A549 (cell line): ENCODE data around the gene SNORC. TPM values are rescaled to one million over a fixed set of nuclear protein-coding genes. Genes with fewer than 3 reads are reported as not detected.

Source experiments
- ATAC-seq, 2 experiments: fragments of 200-7000 bp in 1 of 2; fragments of >200 bp in 1 of 2; cut with Nextera tagmentation in 1 of 2; cut with Tn5 transposase in 1 of 2; 3 replicates each; pipeline versions ENCODE4 v1.8.0 to v1.9.1; 2018 to 2020; ENCODE audit warnings: mild to moderate bottlenecking in 1 of 2, moderate library complexity in 1 of 2
- CTCF ChIA-PET: fragments of 300-600 bp; sonication (Branson Sonifier 250); formaldehyde crosslinking; extraction: SDS; loops from one replicate; lab custom pipeline; 2021; ENCODE audit warnings: antibody characterized with exemption, inconsistent platforms; lab: Yijun Ruan, JAX
- POLR2A ChIA-PET: fragments of 350-600 bp; formaldehyde crosslinking; extraction: SDS; loops from one replicate; lab custom pipeline; 2021; ENCODE audit warnings: antibody characterized with exemption, inconsistent platforms; lab: Yijun Ruan, JAX
- DNase-seq, 2 experiments: peaks; one replicate each; pipeline versions ENCODE4 v3.0.0 to v3.0.0-alpha.2; 2011 to 2016; ENCODE audit warnings: low read depth in 1 of 2, low spot score in 1 of 2
- FAIRE-seq: peaks from 2 replicates; lab custom pipeline; 2011; peaks lifted over from hg19 to GRCh38; lab: Jason Lieb, UNC
- H3K27ac ChIP-seq, 2 experiments: fragments of >200 bp; sonication (Bioruptor Twin); formaldehyde crosslinking; 3 replicates each; pipeline ENCODE4 v1.5.1; 2016 to 2017
- H3K4me1 ChIP-seq: fragments of >200 bp; sonication (Bioruptor Twin); formaldehyde crosslinking; 3 replicates; pipeline ENCODE4 v1.6.1; 2016
- H3K4me2 ChIP-seq: fragments of >200 bp; sonication (Bioruptor Twin); formaldehyde crosslinking; 3 replicates; pipeline ENCODE4 v1.6.1; 2016
- H3K4me3 ChIP-seq: fragments of >200 bp; sonication (Bioruptor Twin); formaldehyde crosslinking; 3 replicates; pipeline ENCODE4 v1.5.1; 2016
- H3K9me3 ChIP-seq: fragments of >200 bp; sonication (Bioruptor Twin); formaldehyde crosslinking; 3 replicates; pipeline ENCODE4 v1.6.1; 2016
- ATOH8 ChIP-seq: fragments of 250-450 bp; sonication (Bioruptor Pico); IDR thresholded peaks from 2 replicates; pipeline ENCODE4 v1.5.0; 2020; ENCODE audit warnings: low read depth, mild to moderate bottlenecking, moderate library complexity
- BHLHE40 ChIP-seq: IDR thresholded peaks from 2 replicates; pipeline ENCODE4 v1.6.1; 2012; ENCODE audit warnings: low read depth, low read length, inconsistent platforms
- CBX2 ChIP-seq: fragments of 200-600 bp; sonication (generic); IDR thresholded peaks from 2 replicates; pipeline ENCODE4 v1.6.1; 2016; ENCODE audit warnings: low read depth, mild to moderate bottlenecking, borderline replicate concordance
- CEBPB ChIP-seq, 2 experiments: fragments of >200 bp in 1 of 2; sonication (Bioruptor Twin) in 1 of 2; formaldehyde crosslinking in 1 of 2; IDR thresholded peaks; 2 replicates each; pipeline ENCODE4 v1.6.1; 2012 to 2016
- CHD4 ChIP-seq: fragments of 200-600 bp; sonication (generic); IDR thresholded peaks from 2 replicates; pipeline ENCODE4 v1.6.1; 2016; ENCODE audit warnings: antibody characterized with exemption, mild to moderate bottlenecking, borderline replicate concordance
- CTCF ChIP-seq: fragments of >200 bp; sonication (Bioruptor Twin); formaldehyde crosslinking; IDR thresholded peaks from 3 replicates; pipeline ENCODE4 v1.5.1; 2016
- EP300 ChIP-seq, 2 experiments: fragments of >200 bp; sonication (Bioruptor Twin); formaldehyde crosslinking; IDR thresholded peaks; 2 replicates in 1 of 2; 3 replicates in 1 of 2; pipeline ENCODE4 v1.6.1; 2016 to 2017
- FOSL2 ChIP-seq, 2 experiments: fragments of 450-650 bp in 1 of 2; fragments of >200 bp in 1 of 2; sonication (Bioruptor Twin) in 1 of 2; formaldehyde crosslinking; IDR thresholded peaks; 2 replicates each; pipeline versions ENCODE4 v1.5.0 to v1.6.1; 2016 to 2020; ENCODE audit warnings: mild to moderate bottlenecking in 1 of 2, moderate library complexity in 1 of 2
- FOXS1 ChIP-seq: fragments of 250-450 bp; sonication (Bioruptor Pico); IDR thresholded peaks from 2 replicates; pipeline ENCODE4 v1.5.0; 2020; ENCODE audit warnings: mild to moderate bottlenecking, moderate library complexity
- GATA3 ChIP-seq: IDR thresholded peaks from 2 replicates; pipeline ENCODE4 v1.6.1; 2012; ENCODE audit warnings: borderline replicate concordance
- HDAC2 ChIP-seq: fragments of 200-600 bp; sonication (generic); IDR thresholded peaks from 2 replicates; pipeline ENCODE4 v1.6.1; 2016
- HES2 ChIP-seq: fragments of >200 bp; sonication (Bioruptor Twin); formaldehyde crosslinking; IDR thresholded peaks from 2 replicates; pipeline ENCODE4 v1.6.1; 2016
- HMGXB4 ChIP-seq: fragments of 250-450 bp; sonication (Bioruptor Pico); IDR thresholded peaks from 2 replicates; pipeline ENCODE4 v1.5.0; 2021; ENCODE audit warnings: mild to moderate bottlenecking, moderate library complexity, borderline replicate concordance
- HOXA7 ChIP-seq: fragments of 250-450 bp; sonication (Bioruptor Pico); IDR thresholded peaks from 2 replicates; pipeline ENCODE4 v1.5.0; 2020; ENCODE audit warnings: mild to moderate bottlenecking, moderate library complexity
- HOXB13 ChIP-seq: fragments of 250-450 bp; sonication (Bioruptor Pico); IDR thresholded peaks from 2 replicates; pipeline ENCODE4 v1.5.0; 2020; ENCODE audit warnings: low read depth, mild to moderate bottlenecking, moderate library complexity
- HOXB5 ChIP-seq: fragments of 250-450 bp; sonication (Bioruptor Pico); IDR thresholded peaks from 2 replicates; pipeline ENCODE4 v1.5.0; 2020; ENCODE audit warnings: mild to moderate bottlenecking, moderate library complexity
- JUN ChIP-seq, 2 experiments: fragments of >200 bp; sonication (Bioruptor Twin); formaldehyde crosslinking; IDR thresholded peaks; 2 replicates in 1 of 2; 3 replicates in 1 of 2; pipeline ENCODE4 v1.6.1; 2016 to 2017
- KDM1A ChIP-seq: fragments of 200-600 bp; sonication (generic); IDR thresholded peaks from 2 replicates; pipeline ENCODE4 v1.6.1; 2016; ENCODE audit warnings: low read depth, mild to moderate bottlenecking
- KDM5A ChIP-seq: fragments of 200-600 bp; sonication (generic); IDR thresholded peaks from 2 replicates; pipeline ENCODE4 v1.6.1; 2016; ENCODE audit warnings: antibody characterized with exemption, mild to moderate bottlenecking
- MAFK ChIP-seq: fragments of 450-650 bp; IDR thresholded peaks from 2 replicates; pipeline ENCODE4 v1.6.1; 2014; ENCODE audit not compliant: partially characterized antibody
- MAX ChIP-seq: IDR thresholded peaks from 2 replicates; pipeline ENCODE4 v1.6.1; 2012
- MYC ChIP-seq: IDR thresholded peaks from 2 replicates; pipeline ENCODE4 v1.6.1; 2012; ENCODE audit warnings: mild to moderate bottlenecking, inconsistent platforms, low read length, improper control_type of control experiment, borderline replicate concordance
- NPAS2 ChIP-seq: fragments of 250-450 bp; sonication (Bioruptor Pico); IDR thresholded peaks from 2 replicates; pipeline ENCODE4 v1.8.0; 2022; ENCODE audit warnings: mild to moderate bottlenecking, moderate library complexity, borderline replicate concordance
- NR3C1 ChIP-seq: fragments of >200 bp; sonication (Bioruptor Twin); formaldehyde crosslinking; IDR thresholded peaks from 3 replicates; pipeline ENCODE4 v1.6.1; 2017
- PBX3 ChIP-seq: IDR thresholded peaks from 2 replicates; pipeline ENCODE4 v1.6.1; 2012
- PHF8 ChIP-seq: fragments of 200-600 bp; sonication (generic); IDR thresholded peaks from 2 replicates; pipeline ENCODE4 v1.6.1; 2016; ENCODE audit warnings: low read depth, mild to moderate bottlenecking, antibody characterized with exemption, moderate library complexity, borderline replicate concordance
- POLR2AphosphoS2 ChIP-seq: conservative IDR thresholded peaks from 2 replicates; pipeline ENCODE4 v1.6.1; 2012; ENCODE audit warnings: low read length, improper control_type of control experiment, inconsistent platforms
- RAD21 ChIP-seq, 2 experiments: fragments of >200 bp in 1 of 2; sonication (Bioruptor Twin) in 1 of 2; formaldehyde crosslinking in 1 of 2; IDR thresholded peaks in 1 of 2; conservative IDR thresholded peaks in 1 of 2; 2 replicates in 1 of 2; 3 replicates in 1 of 2; pipeline ENCODE4 v1.6.1; 2012 to 2018; ENCODE audit warnings: inconsistent platforms in 1 of 2
- RNF2 ChIP-seq: fragments of 200-600 bp; sonication (generic); IDR thresholded peaks from 2 replicates; pipeline ENCODE4 v1.6.1; 2016; ENCODE audit warnings: low read depth, mild to moderate bottlenecking, antibody characterized with exemption, moderate library complexity, borderline replicate concordance
- SREBF2 ChIP-seq: fragments of 450-650 bp; IDR thresholded peaks from 2 replicates; pipeline ENCODE4 v1.6.1; 2014; ENCODE audit warnings: mild to moderate bottlenecking, moderate library complexity
- TFCP2L1 ChIP-seq: fragments of 250-450 bp; sonication (Bioruptor Pico); IDR thresholded peaks from 2 replicates; pipeline ENCODE4 v1.5.0; 2021; ENCODE audit warnings: mild to moderate bottlenecking
- TP53 ChIP-seq: fragments of 250-450 bp; sonication (Bioruptor Pico); IDR thresholded peaks from 2 replicates; pipeline ENCODE4 v1.5.0; 2021; ENCODE audit warnings: mild to moderate bottlenecking, moderate library complexity
- USF2 ChIP-seq: fragments of 450-650 bp; IDR thresholded peaks from 2 replicates; pipeline ENCODE4 v1.6.1; 2014; ENCODE audit warnings: antibody characterized with exemption
- ZFP36 ChIP-seq: fragments of 450-650 bp; IDR thresholded peaks from 2 replicates; pipeline ENCODE4 v1.6.1; 2014; ENCODE audit warnings: borderline replicate concordance; ENCODE audit not compliant: partially characterized antibody
- ZNF302 ChIP-seq: fragments of 250-450 bp; sonication (Bioruptor Pico); IDR thresholded peaks from 2 replicates; pipeline ENCODE4 v1.9.0; 2021; ENCODE audit warnings: inconsistent platforms, mild to moderate bottlenecking, moderate library complexity
- ZSCAN20 ChIP-seq: fragments of 250-450 bp; sonication (Bioruptor Pico); IDR thresholded peaks from 2 replicates; pipeline ENCODE4 v1.8.0; 2022; ENCODE audit warnings: mild to moderate bottlenecking, moderate library complexity
- WGBS: methylation state at CpG from one replicate; pipeline ENCODE4 v1.1.6; 2017; ENCODE audit errors: missing lambda C conversion rate; 5-methylcytosine and 5-hydroxymethylcytosine counted together
- polyA plus RNA-seq, 4 experiments: library from polyadenylated mRNA; depleted of rRNA in 3 of 4; stranded (reverse); fragments of >200 nt; fragmentation: RNase III in 1 of 4; extraction: RNeasy Plus Mini Kit Qiagen cat#74134 plus additional on column Dnase treatment in 1 of 4; gene quantifications; 2 replicates in 3 of 4; 3 replicates in 1 of 4; pipeline ENCODE4 v1.2.3, GENCODE V29; 2011 to 2017

Gene SNORC
- polyA plus RNA-seq, 2 of the 4 experiments (the other 2 are of a cell fraction), result 8.4 to 9.1 TPM

- Histone ChIP-seq H3K4me1 (peaks cover 74% of the 10 kb centered on the region), H3K27ac (peak overlapping the region; percentile 96 to 98), H3K9me3 (no peaks in the 10 kb centered on the region), H3K4me2 (peak overlapping the region; percentile 90), H3K4me3 (no peak overlapping the region)
- CTCF ChIA-PET, result interaction anchor here (0.7 to 3.2 kb wide), 25 partner anchors 10 to 411 kb away, joined by 3 to 26 read pairs (median 5); partner anchors contain the start of genes ATG16L1 and NEU2
- peak in 1 of 2 experiments; percentile 10; a peak in 3 of 6 replicates for ATAC-seq
- peak in 1 of 2 experiments; percentile 84 for DNase-seq
- 10% methylated on average over 7 of the region's 7 CpGs for WGBS
- POLR2A ChIA-PET, result no interaction called here
- no peak for FAIRE-seq
- TF ChIP-seq HOXA7 (CRISPR knock-in tag) (no peak), MYC (no peak), CEBPB (IDR thresholded peaks at IDR 0.05) (no peak; a peak in 1 of 4 replicates), HOXB5 (CRISPR knock-in tag) (no peak), KDM5A (no peak), MAFK (no peak), ZNF302 (CRISPR knock-in tag) (no peak), CHD4 (no peak), TP53 (no peak), HDAC2 (no peak), BHLHE40 (no peak), EP300 (IDR thresholded peaks at IDR 0.05) (peak; percentile 71 to 72; a peak in 2 of 5 replicates), ATOH8 (no peak), CTCF (no peak), GATA3 (peak; percentile 29; the same call in 1 of the 2 replicates), RAD21 (conservative IDR thresholded peaks at IDR 0.05 in 1 of 2, IDR thresholded peaks at IDR 0.05 in 1 of 2) (peak; percentile 11 to 30; a peak in 3 of 5 replicates), FOXS1 (CRISPR knock-in tag) (no peak), NPAS2 (no peak), ZSCAN20 (CRISPR knock-in tag) (no peak), PHF8 (no peak), SREBF2 (no peak), HES2 (no peak), USF2 (no peak), HOXB13 (CRISPR knock-in tag) (no peak), TFCP2L1 (CRISPR knock-in tag) (no peak), RNF2 (no peak), HMGXB4 (CRISPR knock-in tag) (no peak), KDM1A (no peak), JUN (IDR thresholded peaks at IDR 0.05) (peak; percentile 49 to 75; a peak in 2 of 5 replicates), CBX2 (no peak), ZFP36 (no peak), PBX3 (no peak), FOSL2 (IDR thresholded peaks at IDR 0.05) (peak; percentile 51; the same call in 1 of the 2 replicates), FOSL2 (CRISPR knock-in tag; IDR thresholded peaks at IDR 0.05) (peak; percentile 83), NR3C1 (no peak), MAX (peak; percentile 42), POLR2AphosphoS2 (no peak)
Observed at GRCh38 chr2:232854082-232854481, 16.0 kb upstream of the SNORC start.
